Measurements from ENCODE around the gene LRRC8A. TPM values are rescaled to one million over a fixed set of nuclear protein-coding genes. Genes with fewer than 3 reads are reported as not detected.

The LRRC8A gene
- total RNA-seq, 6 donors from 2014 or later = 49.0 to 132 (median 67.0) TPM

DNA sequence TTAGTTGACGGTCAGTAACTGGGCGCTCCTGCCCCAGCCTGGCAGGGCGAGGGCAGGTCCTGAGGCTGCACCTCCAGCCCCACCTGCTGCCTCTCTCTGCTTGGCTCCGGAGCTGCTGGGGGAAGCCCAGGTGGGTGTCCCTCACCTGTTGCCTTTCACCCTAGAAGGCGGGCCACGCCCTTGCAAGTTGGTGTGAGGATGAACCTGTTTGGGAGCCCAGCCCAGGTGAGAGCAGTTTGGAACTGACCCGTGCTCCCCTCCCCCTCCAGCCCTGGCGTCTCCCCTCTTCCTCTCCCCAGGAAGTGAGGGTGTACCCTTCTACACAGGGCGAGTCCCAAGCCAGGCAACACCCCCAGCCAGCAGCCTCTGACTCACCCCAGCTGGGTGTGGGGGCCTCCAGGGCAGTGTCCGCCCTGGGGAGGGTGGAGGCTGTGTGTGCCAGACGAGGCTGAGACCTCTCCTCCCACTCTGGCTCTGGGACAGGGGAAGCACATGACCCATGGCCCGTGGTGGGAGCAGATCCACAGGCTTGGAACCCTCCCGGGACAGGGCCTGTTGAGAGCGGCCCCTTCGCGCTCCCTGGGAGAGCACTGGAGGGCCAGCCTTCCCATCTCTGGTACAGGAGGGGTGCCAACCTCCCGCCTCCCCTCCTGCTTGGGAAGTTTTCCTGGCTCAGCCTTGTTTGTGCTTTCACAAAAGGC, 10.4 kb downstream of the LRRC8A start:
- TF ChIP-seq, protein P1, sequence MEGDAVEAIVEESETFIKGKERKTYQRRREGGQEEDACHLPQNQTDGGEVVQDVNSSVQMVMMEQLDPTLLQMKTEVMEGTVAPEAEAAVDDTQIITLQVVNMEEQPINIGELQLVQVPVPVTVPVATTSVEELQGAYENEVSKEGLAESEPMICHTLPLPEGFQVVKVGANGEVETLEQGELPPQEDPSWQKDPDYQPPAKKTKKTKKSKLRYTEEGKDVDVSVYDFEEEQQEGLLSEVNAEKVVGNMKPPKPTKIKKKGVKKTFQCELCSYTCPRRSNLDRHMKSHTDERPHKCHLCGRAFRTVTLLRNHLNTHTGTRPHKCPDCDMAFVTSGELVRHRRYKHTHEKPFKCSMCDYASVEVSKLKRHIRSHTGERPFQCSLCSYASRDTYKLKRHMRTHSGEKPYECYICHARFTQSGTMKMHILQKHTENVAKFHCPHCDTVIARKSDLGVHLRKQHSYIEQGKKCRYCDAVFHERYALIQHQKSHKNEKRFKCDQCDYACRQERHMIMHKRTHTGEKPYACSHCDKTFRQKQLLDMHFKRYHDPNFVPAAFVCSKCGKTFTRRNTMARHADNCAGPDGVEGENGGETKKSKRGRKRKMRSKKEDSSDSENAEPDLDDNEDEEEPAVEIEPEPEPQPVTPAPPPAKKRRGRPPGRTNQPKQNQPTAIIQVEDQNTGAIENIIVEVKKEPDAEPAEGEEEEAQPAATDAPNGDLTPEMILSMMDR (IDR thresholded peaks at IDR 0.05) = no peak
- TF ChIP-seq POLR2A (IDR thresholded peaks at IDR 0.05) (peak in 1 of 4 donors; percentile 26), POLR2AphosphoS5 (IDR thresholded peaks at IDR 0.05) (peak; percentile 80 to 89), EP300 (IDR thresholded peaks at IDR 0.05) (peak in 2 of 4 donors; percentile 64 to 85)
- WGBS, 2 donors = 61 to 71% methylated on average over 5 to 11 of the region's 17 CpGs
- peak overlapping the region; percentile 83 to 93 (median 89) for H3K27ac ChIP-seq
- H3K36me3 ChIP-seq = peaks cover 7 to 76% (median 50%) of the 10 kb centered on the region in 4 donors
- H3K27me3 ChIP-seq = no peaks in the 10 kb centered on the region
- H3K9me3 ChIP-seq = no peaks in the 10 kb centered on the region
- H3K4me1 ChIP-seq = peaks cover 31 to 56% (median 46%) of the 10 kb centered on the region in 4 donors
- H3K4me3 ChIP-seq = peak overlapping the region in 2 of 4 donors; percentile 2 to 23
- peak in 1 of 2 donors; percentile 82 for DNase-seq
- peak; percentile 94 to 97 for ATAC-seq (ENCODE audit: low FRiP score in 2 of 2)

GRCh38 chr9:128893354-128893753, 11.4 kb downstream of the LRRC8A start:
- no peaks in the 10 kb centered on the region for H3K9me3 ChIP-seq
- peaks cover 31 to 57% (median 43%) of the 10 kb centered on the region in 4 donors for H3K4me1 ChIP-seq
- ATAC-seq (ENCODE audit: low FRiP score in 2 of 2) = no peak
- TF ChIP-seq POLR2A (IDR thresholded peaks at IDR 0.05) (no peak), POLR2AphosphoS5 (IDR thresholded peaks at IDR 0.05) (no peak)
- 86 to 87% methylated on average over 8 of the region's 8 CpGs for WGBS, 2 donors
- H3K27ac ChIP-seq = peak overlapping the region; percentile 83 to 93 (median 89)
- DNase-seq = no peak
- H3K4me3 ChIP-seq = peak overlapping the region in 1 of 4 donors; percentile 2
- H3K36me3 ChIP-seq = peaks cover 7 to 78% (median 50%) of the 10 kb centered on the region in 4 donors
- H3K27me3 ChIP-seq = no peaks in the 10 kb centered on the region

- Histone ChIP-seq H3K27ac (peak overlapping the region in 1 of 4 donors; percentile 93), H3K4me1 (peaks cover 38 to 63% (median 50%) of the 10 kb centered on the region in 4 donors), H3K27me3 (no peaks in the 10 kb centered on the region), H3K9me3 (no peaks in the 10 kb centered on the region), H3K36me3 (peaks cover 2 to 76% (median 40%) of the 10 kb centered on the region in 4 donors), H3K4me3 (no peak overlapping the region)
- DNase-seq (no peak), ATAC-seq (ENCODE audit: low FRiP score in 2 of 2) (no peak)
- WGBS, 2 donors = 59 to 74% methylated on average over 2 of the region's 2 CpGs
- TF ChIP-seq EP300 (IDR thresholded peaks at IDR 0.05) (no peak), POLR2AphosphoS5 (IDR thresholded peaks at IDR 0.05) (no peak), POLR2A (IDR thresholded peaks at IDR 0.05) (no peak)
- TF ChIP-seq, protein P1 (IDR thresholded peaks at IDR 0.05) = no peak
These were observed 12.8 kb downstream of the LRRC8A start for GRCh38 chr9:128894764-128895163.

GRCh38 chr9:128895556-128895955, 13.6 kb downstream of the LRRC8A start:
- H3K4me1 ChIP-seq = peaks cover 44 to 71% (median 55%) of the 10 kb centered on the region in 4 donors
- DNase-seq = no peak
- no peak overlapping the region for H3K4me3 ChIP-seq
- peak overlapping the region in 2 of 4 donors; percentile 5 to 52 for H3K27ac ChIP-seq
- peaks cover 2 to 69% (median 36%) of the 10 kb centered on the region in 4 donors for H3K36me3 ChIP-seq
- H3K9me3 ChIP-seq = no peaks in the 10 kb centered on the region
- no peak for ATAC-seq (ENCODE audit: low FRiP score in 2 of 2)
- WGBS, 2 donors = 93 to 100% methylated on average over 4 of the region's 4 CpGs
- TF ChIP-seq POLR2A (IDR thresholded peaks at IDR 0.05) (no peak), POLR2AphosphoS5 (IDR thresholded peaks at IDR 0.05) (no peak), EP300 (IDR thresholded peaks at IDR 0.05) (no peak)
- TF ChIP-seq, protein P1 (IDR thresholded peaks at IDR 0.05) = no peak
- H3K27me3 ChIP-seq = no peaks in the 10 kb centered on the region

GRCh38 chr9:128898382-128898781, 16.4 kb downstream of the LRRC8A start:
- H3K27ac ChIP-seq = peak overlapping the region; percentile 70 to 90 (median 82)
- peaks cover 2 to 62% (median 31%) of the 10 kb centered on the region in 4 donors for H3K36me3 ChIP-seq
- DNase-seq (no peak), ATAC-seq (ENCODE audit: low FRiP score in 2 of 2) (no peak)
- H3K9me3 ChIP-seq = no peaks in the 10 kb centered on the region
- H3K4me3 ChIP-seq = no peak overlapping the region
- TF ChIP-seq, protein P1 (IDR thresholded peaks at IDR 0.05) = no peak
- TF ChIP-seq POLR2AphosphoS5 (IDR thresholded peaks at IDR 0.05) (no peak), EP300 (IDR thresholded peaks at IDR 0.05) (no peak), POLR2A (IDR thresholded peaks at IDR 0.05) (no peak)
- no peaks in the 10 kb centered on the region for H3K27me3 ChIP-seq
- peaks cover 38 to 71% (median 54%) of the 10 kb centered on the region in 4 donors for H3K4me1 ChIP-seq
- WGBS, 2 donors = 63 to 67% methylated on average over 4 to 5 of the region's 5 CpGs

All from upper lobe of left lung (tissue), 6 donors.